HFF-Myc (cell line): ENCODE measurements around the gene GATM.

Source experiments
- DNase-seq: peaks from one replicate; pipeline ENCODE4 v3.0.0-alpha.2; 2011; ENCODE audit warnings: low read depth; ENCODE audit errors: extremely low read depth
- H3K4me3 ChIP-seq: replicated peaks from 2 replicates; pipeline ENCODE4 v1.5.1; 2011; ENCODE audit warnings: low read depth, mild to moderate bottlenecking, control low read depth, low read length
- CTCF ChIP-seq: IDR thresholded peaks from 2 replicates; pipeline ENCODE4 v1.5.1; 2012; ENCODE audit warnings: mild to moderate bottlenecking, low read depth, low read length, control low read depth; ENCODE audit errors: missing control alignments

GATM gene

GRCh38 chr15:45377609-45378148 lies 665 bp downstream of the GATM start:
- TF ChIP-seq CTCF, result no peak
- peak overlapping the region; percentile 36 for H3K4me3 ChIP-seq
- DNase-seq, result no peak

GRCh38 chr15:45376967-45377608 lies 1.3 kb downstream of the GATM start:
- DNase-seq, result no peak
- no peak overlapping the region for H3K4me3 ChIP-seq
- no peak for TF ChIP-seq CTCF

- DNase-seq, result no peak
- no peak overlapping the region for H3K4me3 ChIP-seq
These were observed 1.9 kb downstream of the GATM start for GRCh38 chr15:45376300-45376928.

GRCh38 chr15:45375836-45376235 lies 2.5 kb downstream of the GATM start:
- DNase-seq, result no peak
- no peak for TF ChIP-seq CTCF
- H3K4me3 ChIP-seq, result no peak overlapping the region

More at GRCh38 chr15:45376300-45376928, 1.9 kb downstream of the GATM start:
- no peak for TF ChIP-seq CTCF

GRCh38 chr15:45373976-45374375 lies 4.4 kb downstream of the GATM start:
- H3K4me3 ChIP-seq, result no peak overlapping the region
- TF ChIP-seq CTCF, result no peak
- DNase-seq, result no peak

- TF ChIP-seq CTCF, result no peak
- no peak for DNase-seq
These were observed 6.0 kb downstream of the GATM start for GRCh38 chr15:45372041-45372995.

More at GRCh38 chr15:45372041-45372995, 6.0 kb downstream of the GATM start:
- H3K4me3 ChIP-seq, result no peak overlapping the region
